B cell (primary cell): ENCODE data around the gene KLF12. TPM values are rescaled to one million over a fixed set of nuclear protein-coding genes. Genes with fewer than 3 reads are reported as not detected.

Experiments used
- ATAC-seq: fragments of 200-7000 bp; cut with Tn5 transposase; one replicate; pipeline ENCODE4 v1.10.0; 2021; ENCODE audit warnings: low read depth, mild to moderate bottlenecking, moderate number of reproducible peaks, moderate library complexity
- CTCF ChIA-PET: fragments of 350-600 bp; sonication (Branson Sonifier 250); formaldehyde crosslinking; loops from one replicate; lab custom pipeline; 2021; ENCODE audit warnings: antibody characterized with exemption, inconsistent platforms; lab: Charles Lee
- POLR2A ChIA-PET: fragments of 350-600 bp; sonication (Branson Sonifier 250); formaldehyde crosslinking; loops from one replicate; lab custom pipeline; 2021; ENCODE audit warnings: antibody characterized with exemption; lab: Charles Lee
- DNase-seq: peaks from one replicate; pipeline ENCODE4 v3.0.0; 2013
- H2AFZ ChIP-seq: 2 replicates; pipeline ENCODE4 v1.6.1; 2012; ENCODE audit warnings: mild to moderate bottlenecking, low read depth, low read length; ENCODE audit not compliant: insufficient read depth, poor library complexity, severe bottlenecking
- H3K27ac ChIP-seq, 2 donors: 1 replicate in 1 of 2; 2 replicates in 1 of 2; pipeline ENCODE4 v1.5.1; 2012 to 2013; ENCODE audit warnings: low read length in 2 of 2, mild to moderate bottlenecking in 2 of 2, moderate library complexity in 1 of 2
- H3K27me3 ChIP-seq, 4 experiments: fragments of 200-600 bp in 1 of 4; sonication (generic) in 1 of 4; replicated peaks in 1 of 4; 1 replicate in 2 of 4; 2 replicates in 2 of 4; pipeline versions ENCODE4 v1.6.1 to v1.7.0; 2013 to 2016; ENCODE audit warnings: low read length in 3 of 4, mild to moderate bottlenecking in 2 of 4, mixed read lengths in 1 of 4, moderate library complexity in 1 of 4; ENCODE audit not compliant: insufficient read depth in 4 of 4, control insufficient read depth in 3 of 4; ENCODE audit errors: control extremely low read depth in 1 of 4
- H3K36me3 ChIP-seq, 2 experiments: replicated peaks in 1 of 2; 1 replicate in 1 of 2; 2 replicates in 1 of 2; pipeline versions ENCODE4 v1.6.1 to v1.7.1; 2013; ENCODE audit warnings: low read length in 1 of 2; ENCODE audit not compliant: insufficient read depth in 2 of 2, control insufficient read depth in 1 of 2; ENCODE audit errors: control extremely low read depth in 1 of 2, extremely low read depth in 1 of 2
- H3K4me1 ChIP-seq, 2 donors: fragments of 200-600 bp in 1 of 2; sonication (generic) in 1 of 2; 1 replicate in 1 of 2; 2 replicates in 1 of 2; pipeline versions ENCODE4 v1.5.1 to v1.6.1; 2013 to 2017; ENCODE audit warnings: low read length in 2 of 2; ENCODE audit not compliant: control insufficient read depth in 2 of 2, insufficient read depth in 2 of 2
- H3K4me2 ChIP-seq: replicated peaks from 2 replicates; pipeline ENCODE3; 2012; ENCODE audit warnings: mild to moderate bottlenecking, low read depth, low read length; ENCODE audit not compliant: poor library complexity, severe bottlenecking
- H3K4me3 ChIP-seq, 5 experiments: fragments of 200-600 bp in 1 of 5; sonication (generic) in 1 of 5; 1 replicate in 3 of 5; 2 replicates in 2 of 5; pipeline versions ENCODE4 v1.5.1 to v1.7.0; 2011 to 2016; ENCODE audit warnings: low read length in 4 of 5, mild to moderate bottlenecking in 4 of 5, low read depth in 2 of 5, control low read depth in 1 of 5, moderate library complexity in 1 of 5; ENCODE audit not compliant: insufficient read depth in 1 of 5; ENCODE audit errors: control extremely low read depth in 1 of 5, extremely low read depth in 1 of 5
- H3K79me2 ChIP-seq: fragments of 200-600 bp; sonication (generic); one replicate; pipeline ENCODE4 v1.6.0; 2016; ENCODE audit warnings: low read length; ENCODE audit not compliant: control insufficient read depth, insufficient read depth
- H3K9ac ChIP-seq: fragments of 200-600 bp; sonication (generic); 2 replicates; pipeline ENCODE4 v1.6.1; 2017; ENCODE audit warnings: mild to moderate bottlenecking, low read length, moderate library complexity
- H3K9me3 ChIP-seq, 3 donors: one replicate each; pipeline versions ENCODE4 v1.6.1 to v1.7.1; 2013; ENCODE audit warnings: low read length in 2 of 3; ENCODE audit not compliant: control insufficient read depth in 2 of 3, insufficient read depth in 1 of 3; ENCODE audit errors: control extremely low read depth in 1 of 3
- H4K20me1 ChIP-seq: 2 replicates; pipeline ENCODE4 v1.6.0; 2012; ENCODE audit warnings: mild to moderate bottlenecking, low read length; ENCODE audit not compliant: insufficient read depth, control insufficient read depth, poor library complexity, severe bottlenecking
- H3K27ac Mint-ChIP-seq: one replicate; pipeline ENCODE4 v1.8.0; 2021; ENCODE audit warnings: mixed read lengths
- H3K27me3 Mint-ChIP-seq: one replicate; pipeline ENCODE4 v1.8.0; 2021; ENCODE audit warnings: mixed read lengths
- H3K4me1 Mint-ChIP-seq: one replicate; pipeline ENCODE4 v1.8.0; 2021; ENCODE audit warnings: mixed read lengths
- H3K4me3 Mint-ChIP-seq: one replicate; pipeline ENCODE4 v1.8.0; 2021; ENCODE audit warnings: mixed read lengths
- H3K9me3 Mint-ChIP-seq: one replicate; pipeline ENCODE4 v1.8.0; 2022; ENCODE audit warnings: mixed read lengths; ENCODE audit not compliant: insufficient read depth
- CTCF ChIP-seq: fragments of 200-600 bp; IDR thresholded peaks from one replicate; pipeline ENCODE4 v1.8.0; 2022; ENCODE audit warnings: antibody characterized with exemption, mild to moderate bottlenecking
- EZH2 ChIP-seq: IDR thresholded peaks from 2 replicates; pipeline ENCODE4 v1.6.1; 2012; ENCODE audit warnings: borderline replicate concordance, low read depth, mild to moderate bottlenecking, moderate library complexity, low read length; ENCODE audit not compliant: insufficient read depth, poor library complexity, severe bottlenecking
- WGBS: methylation state at CpG from one replicate; pipeline ENCODE4 v1.1.5; 2013; ENCODE audit warnings: missing lambda C conversion rate; ENCODE audit not compliant: insufficient coverage; 5-methylcytosine and 5-hydroxymethylcytosine counted together
- intact Hi-C: fragments of 100-400 bp; cut with micrococcal nuclease; formaldehyde crosslinking; loops from one replicate; pipeline ENCODE4 v1.10.0; 2022
- polyA plus RNA-seq: library from polyadenylated mRNA; depleted of rRNA; stranded (reverse); fragments of >200 nt; gene quantifications from 2 replicates; pipeline ENCODE4 v1.2.3, GENCODE V29; 2012
- total RNA-seq, 2 donors: library from RNA; stranded (reverse); fragments of 120-200 nt in 1 of 2; gene quantifications; 1 replicate in 1 of 2; 2 replicates in 1 of 2; pipeline versions ENCODE4 v1.2.3 to v1.2.4, GENCODE V29; 2013 to 2022

Gene KLF12
- total and polyA plus RNA-seq, 2 donors (not counting 1 experiment from before 2014, with no cell fraction given): 6.7 to 55.7 TPM

DNA sequence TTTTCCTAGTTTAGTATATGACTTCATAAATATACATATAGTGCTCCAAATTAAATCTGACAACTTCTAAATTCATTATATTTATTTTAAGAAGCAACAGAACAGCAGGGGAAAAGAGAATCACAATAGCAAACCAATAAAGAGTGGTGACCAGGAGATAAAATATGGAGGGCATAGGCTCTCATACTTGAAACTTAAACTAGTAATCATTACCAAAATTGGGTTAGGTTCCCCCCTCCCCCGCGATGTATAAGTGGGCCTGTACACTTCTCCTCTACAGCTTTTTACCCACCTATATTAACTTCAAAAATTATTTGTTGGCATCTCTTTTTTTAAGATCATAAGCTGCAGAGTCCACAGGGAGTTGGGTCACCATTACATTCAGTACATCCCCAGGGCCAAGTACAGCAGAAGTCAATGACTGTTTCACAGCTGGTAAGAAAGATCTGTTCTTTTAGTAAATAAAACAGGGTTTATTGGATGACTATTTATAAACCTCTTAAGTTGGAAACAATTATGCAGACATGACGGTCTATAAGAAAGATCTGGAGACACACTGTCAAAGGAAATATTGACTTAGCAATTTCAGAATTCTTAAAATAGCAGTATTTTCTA, 29.4 kb downstream of the KLF12 start:
- peaks cover 10 to 13% of the 10 kb centered on the region in 2 donors for H3K4me1 ChIP-seq
- peaks cover 0 to 1% (median 0%) of the 10 kb centered on the region in 3 donors for H3K9me3 ChIP-seq
- H3K4me1 Mint-ChIP-seq: peaks cover 51% of the 10 kb centered on the region
- H4K20me1 ChIP-seq: peaks cover 40% of the 10 kb centered on the region
- H3K36me3 ChIP-seq: no peaks in the 10 kb centered on the region
- no peak for DNase-seq
- no peak for TF ChIP-seq CTCF
- no peak for TF ChIP-seq EZH2
- no peak overlapping the region for H3K4me3 ChIP-seq
- intact Hi-C loops: loop anchor here (5.0 kb wide), 1 partner anchor 32 kb away; no protein-coding TSS in a partner anchor
- no peaks in the 10 kb centered on the region for H3K27me3 ChIP-seq
- H3K27me3 Mint-ChIP-seq: no peaks in the 10 kb centered on the region
- H3K4me2 ChIP-seq: no peak overlapping the region
- ChIA-PET CTCF (interaction anchor here (1.1 kb wide), 1 partner anchor 27 kb away, joined by 4 read pairs; no protein-coding TSS in a partner anchor), POLR2A (interaction anchor here (1.3 kb wide), 1 partner anchor 28 kb away, joined by 4 read pairs; no protein-coding TSS in a partner anchor)
- H3K9ac ChIP-seq: no peak overlapping the region
- no peak overlapping the region for H3K27ac ChIP-seq
- peaks cover 98% of the 10 kb centered on the region for H3K79me2 ChIP-seq
- no peak overlapping the region for H2AFZ ChIP-seq
- no peak overlapping the region for H3K27ac Mint-ChIP-seq
- 95% methylated on average over 2 of the region's 3 CpGs for WGBS
- ATAC-seq: no peak
- no peak overlapping the region for H3K4me3 Mint-ChIP-seq
- H3K9me3 Mint-ChIP-seq: no peaks in the 10 kb centered on the region

- ChIA-PET CTCF (interaction anchor here (1.1 kb wide), 1 partner anchor 28 kb away, joined by 4 read pairs; no protein-coding TSS in a partner anchor), POLR2A (interaction anchor here (1.3 kb wide), 1 partner anchor 29 kb away, joined by 4 read pairs; no protein-coding TSS in a partner anchor)
- Mint-ChIP-seq H3K27ac (no peak overlapping the region), H3K9me3 (no peaks in the 10 kb centered on the region), H3K4me3 (no peak overlapping the region), H3K4me1 (peaks cover 52% of the 10 kb centered on the region), H3K27me3 (no peaks in the 10 kb centered on the region)
- no peaks in the 10 kb centered on the region for H3K27me3 ChIP-seq
- H3K27ac ChIP-seq: no peak overlapping the region
- no peaks in the 10 kb centered on the region for H3K36me3 ChIP-seq
- peaks cover 0 to 1% (median 0%) of the 10 kb centered on the region in 3 donors for H3K9me3 ChIP-seq
- H3K79me2 ChIP-seq: peaks cover 98% of the 10 kb centered on the region
- ATAC-seq: no peak
- no peak overlapping the region for H3K4me2 ChIP-seq
- intact Hi-C loops: no loop called here
- peaks cover 10% of the 10 kb centered on the region in 2 donors for H3K4me1 ChIP-seq
- TF ChIP-seq EZH2: no peak
- no peak for TF ChIP-seq CTCF
- no peak for DNase-seq
- no peak overlapping the region for H3K4me3 ChIP-seq
- peaks cover 45% of the 10 kb centered on the region for H4K20me1 ChIP-seq
- WGBS: no CpG with 5 or more reads among the region's 3 CpGs
- no peak overlapping the region for H2AFZ ChIP-seq
- H3K9ac ChIP-seq: no peak overlapping the region
Observed at GRCh38 chr13:74103970-74104555, 30.1 kb downstream of the KLF12 start.
